Measurements from ENCODE around the gene DLG5. TPM values are rescaled to one million over a fixed set of nuclear protein-coding genes. Genes with fewer than 3 reads are reported as not detected.

The DLG5 gene
- total RNA-seq, 1 donor from 2014 or later: 22.2 TPM

DNA sequence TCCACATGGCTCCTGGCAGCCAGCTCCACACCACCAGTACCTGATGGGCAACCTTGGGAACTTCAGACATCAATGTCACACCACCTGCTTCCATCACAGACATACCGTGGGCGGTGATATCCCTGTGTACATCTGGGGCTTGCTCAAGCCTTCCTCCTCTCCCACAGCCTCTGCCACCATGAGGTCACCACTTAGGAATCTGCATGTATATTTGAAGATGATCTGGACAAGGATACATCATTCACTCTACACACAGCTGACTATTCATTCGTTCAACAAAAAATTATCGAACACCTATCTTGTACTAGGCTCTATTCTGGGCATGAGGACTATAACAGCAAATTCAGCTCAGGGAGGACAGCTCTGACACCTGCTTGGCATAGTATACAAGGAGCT, 6.8 kb downstream of the DLG5 start:
- H3K79me2 ChIP-seq (ENCODE audit: low read depth): peaks cover 100% of the 10 kb centered on the region
- H3K27ac ChIP-seq: no peak overlapping the region
- no peak overlapping the region for H3K4me3 ChIP-seq
- peaks cover 76% of the 10 kb centered on the region for H4K20me1 ChIP-seq (ENCODE audit: low read depth)
- no peaks in the 10 kb centered on the region for H3K27me3 ChIP-seq
- no peak overlapping the region for H3K9ac ChIP-seq
- H3F3A ChIP-seq (ENCODE audit: low read depth): no peaks in the 10 kb centered on the region
- Mint-ChIP-seq H3K27me3 (ENCODE audit: insufficient read depth, low read depth) (no peaks in the 10 kb centered on the region), H3K27ac (no peak overlapping the region), H3K36me3 (peaks cover 27% of the 10 kb centered on the region), H3K4me1 (peaks cover 37% of the 10 kb centered on the region), H3K9me3 (peaks cover 10% of the 10 kb centered on the region), H3K4me3 (no peak overlapping the region)
- no peak for DNase-seq (ENCODE audit: low spot score)
- no peak for TF ChIP-seq EZH2 (IDR thresholded peaks at IDR 0.05)
- no peak for TF ChIP-seq CTCF (IDR thresholded peaks at IDR 0.05)
- TF ChIP-seq EZH2phosphoT487 (IDR thresholded peaks at IDR 0.05): no peak
- H3K4me1 ChIP-seq: peaks cover 4% of the 10 kb centered on the region
- H3K4me2 ChIP-seq: no peak overlapping the region
- H2AFZ ChIP-seq (replicated peaks): no peak overlapping the region
- H3K36me3 ChIP-seq: no peaks in the 10 kb centered on the region
- H3K9me3 ChIP-seq (ENCODE audit: low read depth): no peaks in the 10 kb centered on the region

DNA sequence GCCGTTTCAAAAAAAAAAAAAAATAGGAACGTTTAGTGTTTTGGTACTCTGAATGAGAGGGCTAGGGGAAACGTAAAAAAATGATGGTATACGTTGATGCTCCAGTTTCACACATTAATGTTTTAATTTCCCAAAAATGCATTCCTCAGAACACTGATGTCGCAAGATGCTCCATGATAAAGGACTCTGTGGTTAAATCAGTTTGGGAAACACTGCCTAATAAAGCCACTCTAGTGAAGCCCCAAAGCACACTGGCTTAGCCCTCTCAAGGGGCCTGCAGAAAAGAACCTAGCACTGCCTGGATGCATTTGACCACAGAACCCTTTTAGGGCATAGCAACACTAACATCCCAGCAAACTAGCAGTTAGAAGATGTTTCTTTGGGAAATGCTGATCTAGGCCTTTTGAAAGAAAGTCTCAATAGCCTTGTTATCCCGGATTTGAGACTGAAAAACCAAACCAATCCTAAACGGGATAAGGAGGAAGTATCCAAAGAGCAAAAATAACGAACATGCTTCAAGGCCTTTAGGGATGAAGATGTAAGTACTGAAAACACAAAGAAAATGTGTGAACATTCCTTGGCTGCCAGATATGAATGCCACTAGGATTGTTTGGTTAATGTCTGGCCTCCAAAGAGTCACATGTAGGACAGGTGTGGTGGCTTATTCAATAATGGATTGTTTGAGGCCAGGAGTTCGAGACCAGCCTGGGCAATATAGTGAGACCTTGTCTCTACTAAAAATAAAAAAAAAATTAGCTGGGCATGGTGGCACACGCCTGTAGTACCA, 11.0 kb downstream of the DLG5 start:
- DNase-seq (ENCODE audit: low spot score): no peak
- Histone ChIP-seq H4K20me1 (ENCODE audit: low read depth) (peaks cover 74% of the 10 kb centered on the region), H3K9ac (no peak overlapping the region)

GRCh38 chr10:77913090-77913489, 13.5 kb downstream of the DLG5 start:
- peaks cover 84% of the 10 kb centered on the region for H4K20me1 ChIP-seq (ENCODE audit: low read depth)
- TF ChIP-seq CTCF (IDR thresholded peaks at IDR 0.05) (no peak), EZH2phosphoT487 (IDR thresholded peaks at IDR 0.05) (no peak), EZH2 (IDR thresholded peaks at IDR 0.05) (no peak)
- no peak overlapping the region for H3K27ac Mint-ChIP-seq
- peaks cover 21% of the 10 kb centered on the region for H3K4me1 ChIP-seq
- H3K9ac ChIP-seq: no peak overlapping the region
- H3K4me3 Mint-ChIP-seq: no peak overlapping the region
- no peaks in the 10 kb centered on the region for H3K27me3 ChIP-seq
- peaks cover 38% of the 10 kb centered on the region for H3K4me1 Mint-ChIP-seq
- H3K4me3 ChIP-seq: no peak overlapping the region
- H2AFZ ChIP-seq (replicated peaks): no peak overlapping the region
- peaks cover 6% of the 10 kb centered on the region for H3F3A ChIP-seq (ENCODE audit: low read depth)
- H3K4me2 ChIP-seq: no peak overlapping the region
- peaks cover 6% of the 10 kb centered on the region for H3K36me3 Mint-ChIP-seq
- DNase-seq (ENCODE audit: low spot score): no peak
- peaks cover 8% of the 10 kb centered on the region for H3K9me3 Mint-ChIP-seq
- H3K9me3 ChIP-seq (ENCODE audit: low read depth): no peaks in the 10 kb centered on the region
- peaks cover 2% of the 10 kb centered on the region for H3K27me3 Mint-ChIP-seq (ENCODE audit: insufficient read depth, low read depth)
- peaks cover 95% of the 10 kb centered on the region for H3K79me2 ChIP-seq (ENCODE audit: low read depth)
- no peak overlapping the region for H3K27ac ChIP-seq
- H3K36me3 ChIP-seq: no peaks in the 10 kb centered on the region

More for the DNA sequence above, 11.0 kb downstream of the DLG5 start:
- no peaks in the 10 kb centered on the region for H3K27me3 ChIP-seq
- Mint-ChIP-seq H3K9me3 (peaks cover 10% of the 10 kb centered on the region), H3K4me3 (no peak overlapping the region), H3K36me3 (peaks cover 16% of the 10 kb centered on the region), H3K27ac (no peak overlapping the region), H3K27me3 (ENCODE audit: insufficient read depth, low read depth) (no peaks in the 10 kb centered on the region), H3K4me1 (peaks cover 24% of the 10 kb centered on the region)
- H2AFZ ChIP-seq (replicated peaks): no peak overlapping the region
- H3F3A ChIP-seq (ENCODE audit: low read depth): no peaks in the 10 kb centered on the region
- no peaks in the 10 kb centered on the region for H3K36me3 ChIP-seq
- H3K27ac ChIP-seq: no peak overlapping the region
- H3K4me2 ChIP-seq: no peak overlapping the region
- TF ChIP-seq EZH2 (IDR thresholded peaks at IDR 0.05): no peak
- peaks cover 95% of the 10 kb centered on the region for H3K79me2 ChIP-seq (ENCODE audit: low read depth)
- H3K9me3 ChIP-seq (ENCODE audit: low read depth): no peaks in the 10 kb centered on the region
- peaks cover under 1% of the 10 kb centered on the region for H3K4me1 ChIP-seq
- no peak overlapping the region for H3K4me3 ChIP-seq

DNA sequence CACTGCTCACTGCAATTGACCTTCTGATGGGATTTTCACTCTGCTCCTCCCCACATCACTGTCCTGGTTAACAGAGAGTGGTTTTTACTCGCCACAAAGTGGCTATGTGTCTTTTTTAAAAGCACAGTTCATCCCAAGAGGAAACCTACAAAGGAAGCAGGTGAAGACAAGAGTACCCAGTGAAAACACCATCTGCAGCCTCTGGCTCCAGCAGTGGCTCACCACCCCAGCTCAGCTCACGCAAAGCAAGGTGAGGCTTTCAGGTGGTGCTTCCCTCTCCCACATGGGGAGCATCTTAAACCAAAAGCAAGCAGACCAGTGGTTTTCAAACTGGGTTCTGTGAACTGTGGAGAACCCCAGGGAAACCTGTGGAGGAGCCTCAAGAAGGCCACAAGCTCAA, 14.0 kb downstream of the DLG5 start:
- Histone ChIP-seq H2AFZ (replicated peaks) (no peak overlapping the region), H3K27me3 (no peaks in the 10 kb centered on the region), H3F3A (ENCODE audit: low read depth) (peaks cover 6% of the 10 kb centered on the region), H3K4me3 (no peak overlapping the region), H4K20me1 (ENCODE audit: low read depth) (peaks cover 89% of the 10 kb centered on the region), H3K27ac (no peak overlapping the region), H3K79me2 (ENCODE audit: low read depth) (peaks cover 95% of the 10 kb centered on the region), H3K36me3 (no peaks in the 10 kb centered on the region), H3K4me2 (no peak overlapping the region), H3K9ac (no peak overlapping the region), H3K4me1 (peaks cover 21% of the 10 kb centered on the region), H3K9me3 (ENCODE audit: low read depth) (no peaks in the 10 kb centered on the region)
- Mint-ChIP-seq H3K27ac (no peak overlapping the region), H3K36me3 (peaks cover 8% of the 10 kb centered on the region), H3K9me3 (peaks cover 7% of the 10 kb centered on the region), H3K27me3 (ENCODE audit: insufficient read depth, low read depth) (peaks cover 2% of the 10 kb centered on the region), H3K4me3 (no peak overlapping the region), H3K4me1 (peaks cover 41% of the 10 kb centered on the region)
- DNase-seq (ENCODE audit: low spot score): no peak
- TF ChIP-seq EZH2 (IDR thresholded peaks at IDR 0.05) (no peak), CTCF (IDR thresholded peaks at IDR 0.05) (no peak), EZH2phosphoT487 (IDR thresholded peaks at IDR 0.05) (no peak)
